Spleen (tissue), 11 donors: Measurements from ENCODE around the gene CRTC2. TPM values are rescaled to one million over a fixed set of nuclear protein-coding genes. Genes with fewer than 3 reads are reported as not detected.
A peak's percentile ranks its signal among the peaks of the same experiment; 100 is the strongest.

ENCODE experiments used
- DNase-seq: peaks from one replicate; pipeline ENCODE4 v3.0.0-alpha.2; 2020
- H3K27ac ChIP-seq, 8 donors: fragments of 200-600 bp; sonication (generic) in 7 of 8; 1 replicate in 4 of 8; 2 replicates in 4 of 8; pipeline versions ENCODE4 v1.5.0 to v1.8.0; 2016 to 2021; ENCODE audit warnings: inconsistent platforms in 4 of 8, mild to moderate bottlenecking in 4 of 8, moderate library complexity in 1 of 8
- H3K27me3 ChIP-seq, 7 donors: fragments of 200-600 bp; sonication (generic) in 6 of 7; replicated peaks in 1 of 7; 1 replicate in 4 of 7; 2 replicates in 3 of 7; pipeline versions ENCODE4 v1.5.0 to v1.8.0; 2016 to 2021; ENCODE audit warnings: inconsistent platforms in 3 of 7, mild to moderate bottlenecking in 1 of 7
- H3K36me3 ChIP-seq, 6 donors: fragments of 200-600 bp; sonication (generic) in 5 of 6; 1 replicate in 4 of 6; 2 replicates in 2 of 6; pipeline versions ENCODE4 v1.5.0 to v1.8.0; 2016 to 2021; ENCODE audit warnings: inconsistent platforms in 2 of 6
- H3K4me1 ChIP-seq, 6 donors: fragments of 200-600 bp; sonication (generic) in 5 of 6; 1 replicate in 3 of 6; 2 replicates in 3 of 6; pipeline versions ENCODE4 v1.5.0 to v1.8.0; 2016 to 2021; ENCODE audit warnings: inconsistent platforms in 3 of 6
- H3K4me3 ChIP-seq, 8 donors: fragments of 200-600 bp; sonication (generic) in 7 of 8; 1 replicate in 4 of 8; 2 replicates in 4 of 8; pipeline versions ENCODE4 v1.5.0 to v1.8.0; 2016 to 2021; ENCODE audit warnings: inconsistent platforms in 4 of 8, mild to moderate bottlenecking in 4 of 8, moderate library complexity in 2 of 8
- H3K9me3 ChIP-seq, 8 donors: fragments of 200-600 bp; sonication (generic) in 7 of 8; 1 replicate in 4 of 8; 2 replicates in 4 of 8; pipeline versions ENCODE4 v1.5.0 to v1.8.0; 2016 to 2021; ENCODE audit warnings: inconsistent platforms in 4 of 8
- POLR2A ChIP-seq, 3 donors: fragments of 450-650 bp; IDR thresholded peaks; one replicate each; pipeline ENCODE4 v1.5.1; 2017; ENCODE audit warnings: antibody characterized with exemption in 3 of 3, mild to moderate bottlenecking in 1 of 3
- POLR2AphosphoS5 ChIP-seq, 3 donors: sonication (generic); formaldehyde crosslinking; IDR thresholded peaks; one replicate each; pipeline ENCODE4 v1.5.1; 2017; ENCODE audit warnings: antibody characterized with exemption in 3 of 3
- WGBS, 5 donors: extraction: QIAGEN DNeasy Blood & Tissue Kit in 3 of 5; methylation state at CpG; one replicate each; pipeline versions ENCODE4 v1.1.5 to v1.1.7; 2013 to 2018; 5-methylcytosine and 5-hydroxymethylcytosine counted together
- intact Hi-C: fragments of 100-400 bp; cut with DNase I; formaldehyde crosslinking; loops from one replicate; pipeline ENCODE4 v1.15.0; 2023; ENCODE audit warnings: low total_unique reads
- polyA plus RNA-seq, 3 donors: library from polyadenylated mRNA; stranded (reverse); fragments of 200-250 nt; gene quantifications; one replicate each; pipeline ENCODE4 v1.2.1, GENCODE V29; 2013
- total RNA-seq, 7 donors: library from RNA; depleted of rRNA in 3 of 7; stranded (reverse); fragments of >200 nt in 3 of 7; fragmentation: NEBNext Ultra II Directional in 4 of 7; extraction: Animal tissue kit (Norgen Biotek cat#: 25700) in 4 of 7; gene quantifications; one replicate each; pipeline versions ENCODE4 v1.1.0 to v1.2.1, GENCODE V29; 2016 to 2021
- TF ChIP-seq, protein P1 (sequence below), 11 experiments: fragments of 200-600 bp in 7 of 11; fragments of 450-650 bp in 4 of 11; sonication (generic) in 4 of 11; IDR thresholded peaks in 8 of 11; conservative IDR thresholded peaks in 3 of 11; 1 replicate in 7 of 11; 2 replicates in 4 of 11; pipeline versions ENCODE4 v1.4.0 to v1.8.0; 2016 to 2021; ENCODE audit warnings: antibody characterized with exemption in 11 of 11, inconsistent platforms in 4 of 11, mild to moderate bottlenecking in 1 of 11
- donor health status: healthy with polysubstance abuse.
- donor health status: DM: no; HTN: no; CAD: no; lungs with moderate emphysema.
- donor health status: DM: no; HTN: no; CAD: no.
- donor health status: Bipolar disorder and iron deficiency.
- donor health status: healthy.
- donor health status: DM: no; HTN: no; CAD: no.
- donor health status: DM: yes; HTN: yes; CAD: no.

The CRTC2 gene
- total and polyA plus RNA-seq, 10 donors, result 34.8 to 80.1 (median 69.5) TPM

GRCh38 chr1:153922972-153923925, 35.2 kb downstream of the CRTC2 start, which contains the start of gene GATAD2B:
Gene GATAD2B (minus strand): TSS chr1:153922972. CDS start chr1:153828347, 94,625 bp downstream.
- no peaks in the 10 kb centered on the region for H3K9me3 ChIP-seq
- no peaks in the 10 kb centered on the region for H3K27me3 ChIP-seq
- DNase-seq, result peak; percentile 99
- H3K36me3 ChIP-seq, result peaks cover 0 to 11% (median 2%) of the 10 kb centered on the region in 6 donors
- peak within 1 kb of the TSS; percentile 88 to 97 (median 94) for H3K27ac ChIP-seq
- 0 to 1% (median 0%) methylated on average over 48 to 53 of the region's 53 CpGs for WGBS, 5 donors
- peak within 1 kb of the TSS; percentile 67 to 97 (median 84) for H3K4me3 ChIP-seq
- H3K4me1 ChIP-seq, result peaks cover 36 to 58% (median 51%) of the 10 kb centered on the region in 6 donors
- intact Hi-C loops, result no loop called here
- TF ChIP-seq POLR2AphosphoS5 (IDR thresholded peaks at IDR 0.05), result peak in 2 of 3 donors; percentile 72 to 83
- TF ChIP-seq, protein P1, sequence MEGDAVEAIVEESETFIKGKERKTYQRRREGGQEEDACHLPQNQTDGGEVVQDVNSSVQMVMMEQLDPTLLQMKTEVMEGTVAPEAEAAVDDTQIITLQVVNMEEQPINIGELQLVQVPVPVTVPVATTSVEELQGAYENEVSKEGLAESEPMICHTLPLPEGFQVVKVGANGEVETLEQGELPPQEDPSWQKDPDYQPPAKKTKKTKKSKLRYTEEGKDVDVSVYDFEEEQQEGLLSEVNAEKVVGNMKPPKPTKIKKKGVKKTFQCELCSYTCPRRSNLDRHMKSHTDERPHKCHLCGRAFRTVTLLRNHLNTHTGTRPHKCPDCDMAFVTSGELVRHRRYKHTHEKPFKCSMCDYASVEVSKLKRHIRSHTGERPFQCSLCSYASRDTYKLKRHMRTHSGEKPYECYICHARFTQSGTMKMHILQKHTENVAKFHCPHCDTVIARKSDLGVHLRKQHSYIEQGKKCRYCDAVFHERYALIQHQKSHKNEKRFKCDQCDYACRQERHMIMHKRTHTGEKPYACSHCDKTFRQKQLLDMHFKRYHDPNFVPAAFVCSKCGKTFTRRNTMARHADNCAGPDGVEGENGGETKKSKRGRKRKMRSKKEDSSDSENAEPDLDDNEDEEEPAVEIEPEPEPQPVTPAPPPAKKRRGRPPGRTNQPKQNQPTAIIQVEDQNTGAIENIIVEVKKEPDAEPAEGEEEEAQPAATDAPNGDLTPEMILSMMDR (IDR thresholded peaks at IDR 0.05 in 8 of 11, conservative IDR thresholded peaks at IDR 0.05 in 3 of 11), result peak in 2 of 11 experiments; percentile 3 to 17
- TF ChIP-seq POLR2A (IDR thresholded peaks at IDR 0.05), result no peak

- no peak for DNase-seq
- TF ChIP-seq POLR2A (IDR thresholded peaks at IDR 0.05) (no peak), POLR2AphosphoS5 (IDR thresholded peaks at IDR 0.05) (peak in 2 of 3 donors; percentile 71 to 90)
- TF ChIP-seq, protein P1 (IDR thresholded peaks at IDR 0.05 in 8 of 11, conservative IDR thresholded peaks at IDR 0.05 in 3 of 11), result peak in 5 of 11 experiments; percentile 17 to 50 (median 30)
- Histone ChIP-seq H3K36me3 (peaks cover 0 to 20% (median 2%) of the 10 kb centered on the region in 6 donors), H3K27me3 (no peaks in the 10 kb centered on the region), H3K4me3 (peak overlapping the region; percentile 67 to 97 (median 84)), H3K9me3 (no peaks in the 10 kb centered on the region), H3K27ac (peak overlapping the region; percentile 78 to 97 (median 94)), H3K4me1 (peaks cover 36 to 63% (median 53%) of the 10 kb centered on the region in 6 donors)
- intact Hi-C loops, result no loop called here
- WGBS, 5 donors, result 0 to 1% (median 1%) methylated on average over 53 to 75 of the region's 86 CpGs
Observed at GRCh38 chr1:153922076-153922971, 36.1 kb downstream of the CRTC2 start.

GRCh38 chr1:153921803-153922075, 36.7 kb downstream of the CRTC2 start:
- Histone ChIP-seq H3K27ac (peak overlapping the region; percentile 78 to 97 (median 94)), H3K4me1 (peaks cover 36 to 68% (median 57%) of the 10 kb centered on the region in 6 donors), H3K4me3 (peak overlapping the region; percentile 67 to 97 (median 84)), H3K9me3 (no peaks in the 10 kb centered on the region), H3K36me3 (peaks cover 0 to 24% (median 2%) of the 10 kb centered on the region in 6 donors), H3K27me3 (no peaks in the 10 kb centered on the region)
- no peak for DNase-seq
- intact Hi-C loops, result no loop called here
- TF ChIP-seq POLR2A (IDR thresholded peaks at IDR 0.05) (no peak), POLR2AphosphoS5 (IDR thresholded peaks at IDR 0.05) (no peak)
- 1 to 7% (median 3%) methylated on average over 9 to 10 of the region's 10 CpGs for WGBS, 5 donors

- 17 to 37% (median 30%) methylated on average over 3 of the region's 3 CpGs for WGBS, 5 donors
- no peak for DNase-seq
- TF ChIP-seq POLR2A (IDR thresholded peaks at IDR 0.05), result no peak
- no peak for TF ChIP-seq POLR2AphosphoS5 (IDR thresholded peaks at IDR 0.05)
- TF ChIP-seq, protein P1 (IDR thresholded peaks at IDR 0.05 in 8 of 11, conservative IDR thresholded peaks at IDR 0.05 in 3 of 11), result no peak
- peaks cover 0 to 29% (median 3%) of the 10 kb centered on the region in 6 donors for H3K36me3 ChIP-seq
- intact Hi-C loops, result no loop called here
- peak overlapping the region in 7 of 8 donors; percentile 78 to 97 (median 95) for H3K27ac ChIP-seq
- no peaks in the 10 kb centered on the region for H3K9me3 ChIP-seq
- peaks cover 36 to 73% (median 60%) of the 10 kb centered on the region in 6 donors for H3K4me1 ChIP-seq
- H3K4me3 ChIP-seq, result peak overlapping the region; percentile 67 to 97 (median 84)
- H3K27me3 ChIP-seq, result no peaks in the 10 kb centered on the region
Observed at GRCh38 chr1:153921080-153921802, 37.2 kb downstream of the CRTC2 start.
